Measurements from ENCODE around the gene IKZF2. TPM values are rescaled to one million over a fixed set of nuclear protein-coding genes. Genes with fewer than 3 reads are reported as not detected.
A peak's percentile ranks its signal among the peaks of the same experiment; 100 is the strongest.

IKZF2 gene
- polyA plus RNA-seq, 1 donor (not counting 4 experiments of a cell fraction or from before 2014, with no cell fraction given): 8.2 TPM

- TF ChIP-seq EZH2 (IDR thresholded peaks at IDR 0.05; ENCODE audit: low read length) (no peak), CTCF (optimal IDR thresholded peaks at IDR 0.05 in 1 of 3, IDR thresholded peaks at IDR 0.05 in 1 of 3, conservative IDR thresholded peaks at IDR 0.05 in 1 of 3; ENCODE audit: extremely low read depth in 1 of 3, insufficient read depth in 2 of 3, low read length in 3 of 3) (no peak)
- Histone ChIP-seq H3K79me2 (ENCODE audit: control insufficient read depth, insufficient read depth, low read length) (no peaks in the 10 kb centered on the region), H3K27me3 (ENCODE audit: control insufficient read depth, extremely low read depth, insufficient read depth, low read length) (no peaks in the 10 kb centered on the region), H4K20me1 (ENCODE audit: control insufficient read depth, extremely low read depth, insufficient read depth, low read length) (no peaks in the 10 kb centered on the region), H3K36me3 (ENCODE audit: control insufficient read depth in 2 of 2, extremely low read depth in 1 of 2, insufficient read depth in 2 of 2, low read length in 2 of 2) (no peaks in the 10 kb centered on the region), H3K9me3 (ENCODE audit: control insufficient read depth, low read depth, low read length) (no peaks in the 10 kb centered on the region), H3K9ac (ENCODE audit: control insufficient read depth, extremely low read depth, insufficient read depth, low read length) (no peak overlapping the region), H3K4me2 (ENCODE audit: control insufficient read depth, extremely low read depth, insufficient read depth, low read depth, low read length) (no peak overlapping the region), H3K9me1 (ENCODE audit: control insufficient read depth, extremely low read depth, insufficient read depth, low read length) (no peaks in the 10 kb centered on the region), H3K4me3 (ENCODE audit: control insufficient read depth in 2 of 3, extremely low read depth in 1 of 3, insufficient read depth in 2 of 3, low read depth in 1 of 3, low read length in 3 of 3) (no peak overlapping the region), H3K4me1 (ENCODE audit: control insufficient read depth, extremely low read depth, insufficient read depth, low read length) (peaks cover 10% of the 10 kb centered on the region), H3K27ac (ENCODE audit: control insufficient read depth, insufficient read depth, low read length) (no peak overlapping the region), H2AFZ (ENCODE audit: control insufficient read depth, low read length) (no peak overlapping the region)
- DNase-seq (ENCODE audit: low read depth, low spot score) (no peak), FAIRE-seq (peak; percentile 56)
- dilution Hi-C loops (cut with MboI; ENCODE audit: extremely low pct_ligation_motif_present, low sequenced_read_pairs): no loop called here
Observed at GRCh38 chr2:213068676-213069359, 82.6 kb downstream of the IKZF2 start.

- H3K4me2 ChIP-seq (ENCODE audit: control insufficient read depth, extremely low read depth, insufficient read depth, low read depth, low read length): no peak overlapping the region
- dilution Hi-C loops (cut with MboI; ENCODE audit: extremely low pct_ligation_motif_present, low sequenced_read_pairs): no loop called here
- peaks cover 10% of the 10 kb centered on the region for H3K4me1 ChIP-seq (ENCODE audit: control insufficient read depth, extremely low read depth, insufficient read depth, low read length)
- H3K9ac ChIP-seq (ENCODE audit: control insufficient read depth, extremely low read depth, insufficient read depth, low read length): no peak overlapping the region
- H4K20me1 ChIP-seq (ENCODE audit: control insufficient read depth, extremely low read depth, insufficient read depth, low read length): no peaks in the 10 kb centered on the region
- no peaks in the 10 kb centered on the region for H3K27me3 ChIP-seq (ENCODE audit: control insufficient read depth, extremely low read depth, insufficient read depth, low read length)
- H2AFZ ChIP-seq (ENCODE audit: control insufficient read depth, low read length): no peak overlapping the region
- no peaks in the 10 kb centered on the region for H3K79me2 ChIP-seq (ENCODE audit: control insufficient read depth, insufficient read depth, low read length)
- no peak overlapping the region for H3K4me3 ChIP-seq (ENCODE audit: control insufficient read depth in 2 of 3, extremely low read depth in 1 of 3, insufficient read depth in 2 of 3, low read depth in 1 of 3, low read length in 3 of 3)
- H3K9me3 ChIP-seq (ENCODE audit: control insufficient read depth, low read depth, low read length): no peaks in the 10 kb centered on the region
- DNase-seq (ENCODE audit: low read depth, low spot score) (no peak), FAIRE-seq (no peak)
- H3K36me3 ChIP-seq (ENCODE audit: control insufficient read depth in 2 of 2, extremely low read depth in 1 of 2, insufficient read depth in 2 of 2, low read length in 2 of 2): no peaks in the 10 kb centered on the region
- H3K9me1 ChIP-seq (ENCODE audit: control insufficient read depth, extremely low read depth, insufficient read depth, low read length): no peaks in the 10 kb centered on the region
- H3K27ac ChIP-seq (ENCODE audit: control insufficient read depth, insufficient read depth, low read length): no peak overlapping the region
- TF ChIP-seq EZH2 (IDR thresholded peaks at IDR 0.05; ENCODE audit: low read length) (no peak), CTCF (optimal IDR thresholded peaks at IDR 0.05 in 1 of 3, IDR thresholded peaks at IDR 0.05 in 1 of 3, conservative IDR thresholded peaks at IDR 0.05 in 1 of 3; ENCODE audit: extremely low read depth in 1 of 3, insufficient read depth in 2 of 3, low read length in 3 of 3) (no peak)
Observed at GRCh38 chr2:213067888-213068287, 83.5 kb downstream of the IKZF2 start.

All from keratinocyte (primary cell).